Thyroid gland (tissue), 4 donors: Measurements from ENCODE around the gene OLFM1. TPM values are rescaled to one million over a fixed set of nuclear protein-coding genes. Genes with fewer than 3 reads are reported as not detected.

Experiments used
- DNase-seq, 2 donors: peaks; one replicate each; pipeline ENCODE4 v3.0.0-alpha.2; 2019
- H3K27ac ChIP-seq, 3 donors: fragments of 200-600 bp; sonication (generic); 1 replicate in 2 of 3; 2 replicates in 1 of 3; pipeline ENCODE4 v1.5.1; 2016 to 2019; ENCODE audit warnings: mild to moderate bottlenecking in 1 of 3, moderate library complexity in 1 of 3
- H3K27me3 ChIP-seq: fragments of 200-600 bp; sonication (generic); one replicate; pipeline ENCODE4 v1.5.1; 2019
- H3K36me3 ChIP-seq, 2 donors: fragments of 200-600 bp; sonication (generic); one replicate each; pipeline ENCODE4 v1.5.1; 2016 to 2019
- H3K4me1 ChIP-seq, 2 donors: fragments of 200-600 bp; sonication (generic); one replicate each; pipeline ENCODE4 v1.5.1; 2017 to 2019
- H3K4me3 ChIP-seq, 3 donors: fragments of 200-600 bp; sonication (generic); replicated peaks in 1 of 3; 1 replicate in 2 of 3; 2 replicates in 1 of 3; pipeline ENCODE4 v1.5.1; 2016; ENCODE audit warnings: mild to moderate bottlenecking in 1 of 3
- H3K9me3 ChIP-seq: fragments of 200-600 bp; sonication (generic); one replicate; pipeline ENCODE4 v1.5.1; 2017
- POLR2A ChIP-seq, 2 donors: fragments of 450-650 bp; IDR thresholded peaks; one replicate each; pipeline ENCODE4 v1.6.1; 2017; ENCODE audit warnings: antibody characterized with exemption in 2 of 2, mild to moderate bottlenecking in 2 of 2, moderate library complexity in 1 of 2
- WGBS, 2 donors: methylation state at CpG; one replicate each; pipeline ENCODE4 v1.1.5; 2017; 5-methylcytosine and 5-hydroxymethylcytosine counted together
- intact Hi-C: fragments of 100-400 bp; cut with DNase I; formaldehyde crosslinking; loops from one replicate; pipeline ENCODE4 v1.15.1; 2023
- total RNA-seq, 4 donors: library from RNA; depleted of rRNA; stranded (reverse); fragments of >200 nt; gene quantifications; one replicate each; pipeline ENCODE4 v1.2.3, GENCODE V29; 2016
- TF ChIP-seq, protein P1 (sequence below), 6 experiments: fragments of 200-600 bp in 3 of 6; fragments of 450-650 bp in 3 of 6; sonication (generic) in 3 of 6; IDR thresholded peaks; one replicate each; pipeline ENCODE4 v1.5.1; 2016 to 2019; ENCODE audit warnings: antibody characterized with exemption in 6 of 6, mild to moderate bottlenecking in 2 of 6, inconsistent platforms in 1 of 6, moderate library complexity in 1 of 6

The OLFM1 gene
- 10 to 100 TPM in 3 of 4 donors, 1 to 10 TPM in 1; 7.2 to 25.8 (median 17.4) TPM for total RNA-seq

DNA sequence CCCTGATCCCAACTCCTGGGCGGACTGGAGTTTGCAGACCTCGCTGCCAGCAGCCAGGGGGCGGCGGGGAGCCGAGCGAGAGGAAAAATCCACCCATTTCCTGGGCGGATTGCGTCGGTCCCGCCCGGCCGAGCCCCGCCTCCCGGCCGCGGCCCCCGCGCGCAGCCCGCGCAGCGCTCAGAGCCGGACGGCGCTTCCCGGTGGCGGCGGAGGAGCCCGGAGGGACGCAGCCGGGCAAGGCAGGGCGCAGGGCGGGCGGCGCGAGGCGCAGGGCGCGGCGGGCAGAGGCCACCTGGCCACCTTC is at the start of gene OLFM1:
Gene OLFM1 (plus strand): TSS at position 180 of the 304 bp plus-strand sequence. CDS start 322 bp downstream, outside the sequence.
- peaks cover 7 to 33% of the 10 kb centered on the region in 2 donors for H3K4me1 ChIP-seq
- peaks cover 7% of the 10 kb centered on the region for H3K27me3 ChIP-seq
- peak; percentile 69 to 73 for DNase-seq

DNA sequence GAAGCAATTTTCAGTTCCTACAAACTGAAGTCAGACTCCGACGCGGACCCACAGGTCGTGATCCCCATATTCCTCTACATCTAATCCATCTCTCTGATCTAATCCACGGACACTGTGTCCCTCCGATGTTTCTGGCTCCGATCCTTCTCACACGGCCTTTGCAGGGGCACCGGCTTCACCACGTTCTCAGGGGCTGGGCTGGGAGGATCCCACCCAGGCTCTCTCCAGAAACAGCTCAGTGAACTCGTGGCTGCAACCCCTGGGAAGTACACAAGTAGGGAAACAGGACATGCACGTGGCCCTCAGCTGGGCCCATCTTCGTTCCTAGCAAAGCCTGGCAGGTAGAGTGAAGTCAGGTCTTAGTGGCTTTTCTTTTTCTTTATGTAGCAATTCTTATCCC is 49.1 kb upstream of the OLFM1 start:
- Histone ChIP-seq H3K27ac (no peak overlapping the region), H3K4me1 (no peaks in the 10 kb centered on the region), H3K27me3 (no peaks in the 10 kb centered on the region), H3K4me3 (no peak overlapping the region), H3K36me3 (no peaks in the 10 kb centered on the region), H3K9me3 (no peaks in the 10 kb centered on the region)
- intact Hi-C loops = no loop called here
- WGBS, 2 donors = 79 to 81% methylated on average over 13 of the region's 13 CpGs
- DNase-seq = no peak
- TF ChIP-seq, protein P1, sequence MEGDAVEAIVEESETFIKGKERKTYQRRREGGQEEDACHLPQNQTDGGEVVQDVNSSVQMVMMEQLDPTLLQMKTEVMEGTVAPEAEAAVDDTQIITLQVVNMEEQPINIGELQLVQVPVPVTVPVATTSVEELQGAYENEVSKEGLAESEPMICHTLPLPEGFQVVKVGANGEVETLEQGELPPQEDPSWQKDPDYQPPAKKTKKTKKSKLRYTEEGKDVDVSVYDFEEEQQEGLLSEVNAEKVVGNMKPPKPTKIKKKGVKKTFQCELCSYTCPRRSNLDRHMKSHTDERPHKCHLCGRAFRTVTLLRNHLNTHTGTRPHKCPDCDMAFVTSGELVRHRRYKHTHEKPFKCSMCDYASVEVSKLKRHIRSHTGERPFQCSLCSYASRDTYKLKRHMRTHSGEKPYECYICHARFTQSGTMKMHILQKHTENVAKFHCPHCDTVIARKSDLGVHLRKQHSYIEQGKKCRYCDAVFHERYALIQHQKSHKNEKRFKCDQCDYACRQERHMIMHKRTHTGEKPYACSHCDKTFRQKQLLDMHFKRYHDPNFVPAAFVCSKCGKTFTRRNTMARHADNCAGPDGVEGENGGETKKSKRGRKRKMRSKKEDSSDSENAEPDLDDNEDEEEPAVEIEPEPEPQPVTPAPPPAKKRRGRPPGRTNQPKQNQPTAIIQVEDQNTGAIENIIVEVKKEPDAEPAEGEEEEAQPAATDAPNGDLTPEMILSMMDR (IDR thresholded peaks at IDR 0.05) = no peak
- no peak for TF ChIP-seq POLR2A (IDR thresholded peaks at IDR 0.05)

More for the DNA sequence above, at the start of gene OLFM1:
- Histone ChIP-seq H3K4me3 (peak within 1 kb of the TSS in 1 of 3 donors; percentile 43), H3K9me3 (no peaks in the 10 kb centered on the region), H3K27ac (no peak within 1 kb of the TSS), H3K36me3 (no peaks in the 10 kb centered on the region)
- TF ChIP-seq POLR2A (IDR thresholded peaks at IDR 0.05) = peak in 1 of 2 donors; percentile 47
- TF ChIP-seq, protein P1 (IDR thresholded peaks at IDR 0.05) = peak in 5 of 6 experiments; percentile 17 to 80 (median 48)
- 0% methylated on average over 1 of the region's 40 CpGs; no CpG with 5 or more reads in 1 of the 2 donors for WGBS, 2 donors
- intact Hi-C loops = loop anchor here (2.0 to 5.0 kb wide), 2 partner anchors 255 to 325 kb away; no protein-coding TSS in a partner anchor

DNA sequence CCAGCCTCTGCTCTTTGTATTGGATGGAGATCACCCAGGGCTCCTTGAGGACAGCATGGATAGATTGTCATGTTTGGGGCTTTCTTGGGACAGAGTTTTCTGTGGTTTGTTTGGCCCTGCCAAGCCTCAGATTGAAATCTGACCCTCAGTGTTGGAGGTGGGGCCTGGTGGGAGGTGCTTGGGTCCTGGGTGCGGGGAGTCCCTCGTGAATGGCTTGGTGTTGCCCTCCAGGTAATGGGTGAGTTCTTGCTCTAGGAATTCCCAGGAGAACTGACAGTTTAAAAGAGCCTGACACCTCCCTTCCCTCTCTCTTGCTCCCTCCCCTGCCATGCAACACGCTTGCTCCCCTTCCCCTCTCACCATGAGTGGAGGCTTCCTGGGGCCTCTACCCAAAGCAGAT is 48.6 kb upstream of the OLFM1 start:
- Histone ChIP-seq H3K36me3 (no peaks in the 10 kb centered on the region), H3K4me3 (no peak overlapping the region), H3K4me1 (no peaks in the 10 kb centered on the region), H3K27me3 (no peaks in the 10 kb centered on the region), H3K9me3 (no peaks in the 10 kb centered on the region), H3K27ac (no peak overlapping the region)
- intact Hi-C loops = no loop called here
- WGBS, 2 donors = 61 to 79% methylated on average over 2 to 3 of the region's 3 CpGs
- no peak for TF ChIP-seq POLR2A (IDR thresholded peaks at IDR 0.05)
- TF ChIP-seq, protein P1 (IDR thresholded peaks at IDR 0.05) = no peak
- no peak for DNase-seq

DNA sequence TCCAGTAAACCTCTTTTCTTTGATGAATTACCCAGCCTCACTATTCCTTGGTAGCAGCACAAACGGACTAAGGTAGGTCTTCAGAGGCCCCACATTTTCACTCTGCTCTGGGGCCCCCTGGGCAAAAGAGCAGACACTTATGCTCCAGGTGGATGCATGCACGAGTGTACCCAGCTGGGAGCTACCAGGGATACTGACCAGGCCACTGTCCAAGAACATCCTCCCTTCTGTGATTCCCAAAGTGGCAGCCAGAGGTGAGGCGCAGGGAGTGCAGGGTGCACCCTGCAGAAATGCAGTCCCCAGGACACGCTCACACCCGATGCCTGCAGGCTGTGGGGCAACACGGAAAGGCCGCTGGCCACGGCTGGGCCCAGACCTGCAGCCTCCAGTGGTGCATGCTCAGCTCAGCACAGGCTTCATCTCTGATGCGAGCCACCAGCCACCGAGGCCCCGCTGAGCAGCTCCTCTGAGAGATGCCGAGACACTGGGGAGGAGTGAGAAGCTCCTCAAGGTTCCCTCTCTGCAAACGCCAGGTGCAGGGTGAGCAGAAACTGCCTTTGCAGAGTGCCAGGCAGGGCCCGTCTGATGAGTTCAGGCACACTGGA is 48.1 kb upstream of the OLFM1 start:
- TF ChIP-seq POLR2A (IDR thresholded peaks at IDR 0.05) = no peak
- TF ChIP-seq, protein P1 (IDR thresholded peaks at IDR 0.05) = no peak
- no peaks in the 10 kb centered on the region for H3K9me3 ChIP-seq
- intact Hi-C loops = no loop called here
- H3K36me3 ChIP-seq = no peaks in the 10 kb centered on the region
- WGBS, 2 donors = 52 to 70% methylated on average over 4 to 13 of the region's 14 CpGs
- H3K27ac ChIP-seq = no peak overlapping the region
- H3K4me1 ChIP-seq = no peaks in the 10 kb centered on the region
- no peak overlapping the region for H3K4me3 ChIP-seq
- DNase-seq = no peak
- no peaks in the 10 kb centered on the region for H3K27me3 ChIP-seq

DNA sequence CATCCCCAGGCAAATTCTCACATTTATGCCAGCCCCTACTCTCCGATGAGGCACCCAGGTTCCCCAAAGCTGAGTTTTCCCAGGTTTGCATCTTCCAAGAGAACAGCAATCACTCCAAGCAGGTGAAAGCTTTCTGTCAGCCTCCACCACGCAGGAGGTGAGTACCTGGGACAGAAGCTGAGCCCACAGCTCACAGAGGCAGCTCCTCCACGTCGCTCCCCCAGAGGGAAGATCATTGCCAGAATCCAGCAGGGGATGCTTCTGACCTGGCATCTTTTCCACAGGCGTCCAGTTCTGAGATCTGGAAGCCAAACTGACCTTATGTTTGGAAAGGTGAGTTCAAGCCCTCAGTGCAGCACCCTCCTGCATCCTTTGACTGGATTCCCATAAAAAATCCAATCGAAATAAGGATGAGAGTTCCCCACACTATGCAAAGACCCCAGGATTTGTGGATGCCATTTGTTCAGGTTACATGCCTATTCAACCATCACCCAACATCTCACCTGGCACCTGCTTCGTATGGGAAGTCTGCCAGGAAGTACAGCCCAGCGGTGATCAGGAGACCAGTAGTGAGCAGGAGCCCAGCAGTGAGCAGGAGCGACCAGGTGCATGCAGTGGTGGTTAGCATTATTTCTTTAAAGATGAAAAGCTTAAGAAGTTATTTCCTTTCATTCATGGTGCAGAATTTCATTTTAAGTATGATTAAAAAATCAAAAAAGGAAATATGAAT is 47.4 kb upstream of the OLFM1 start:
- Histone ChIP-seq H3K9me3 (no peaks in the 10 kb centered on the region), H3K36me3 (no peaks in the 10 kb centered on the region), H3K4me1 (no peaks in the 10 kb centered on the region), H3K4me3 (no peak overlapping the region), H3K27ac (no peak overlapping the region), H3K27me3 (no peaks in the 10 kb centered on the region)
- DNase-seq = peak in 1 of 2 donors; percentile 13
- intact Hi-C loops = no loop called here
- TF ChIP-seq, protein P1 (IDR thresholded peaks at IDR 0.05) = no peak
- no peak for TF ChIP-seq POLR2A (IDR thresholded peaks at IDR 0.05)
- WGBS, 2 donors = 67 to 75% methylated on average over 9 of the region's 9 CpGs
